GM19239 (cell line): Measurements from ENCODE around the gene PHTF2.

Experiments
- DNase-seq: peaks from one replicate; pipeline ENCODE4 v3.0.0; 2011; ENCODE audit warnings: low spot score; ENCODE audit not compliant: insufficient read length
- FAIRE-seq: peaks from 2 replicates; lab custom pipeline; 2011; peaks lifted over from hg19 to GRCh38; lab: Jason Lieb, UNC

The PHTF2 gene

DNA sequence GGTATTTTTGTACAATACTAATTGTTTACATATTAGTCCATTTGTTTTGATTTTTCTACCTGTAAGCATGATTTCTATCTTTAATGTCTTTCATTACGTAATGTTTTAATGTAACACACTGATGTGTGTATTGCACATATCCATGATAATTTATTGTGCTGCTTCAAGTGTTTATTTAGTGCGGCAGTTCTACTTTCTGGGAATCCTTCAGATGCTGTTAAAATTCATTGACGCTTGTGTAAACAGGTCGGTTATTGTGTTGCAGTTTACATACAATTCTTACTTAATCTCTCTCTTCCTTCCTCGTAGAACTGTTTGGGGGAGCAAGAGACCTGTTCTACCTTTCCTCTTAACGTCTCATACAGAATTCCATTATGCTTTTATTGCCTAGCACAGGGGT lies 7.2 kb upstream of the PHTF2 start:
- DNase-seq = no peak
- no peak for FAIRE-seq

DNA sequence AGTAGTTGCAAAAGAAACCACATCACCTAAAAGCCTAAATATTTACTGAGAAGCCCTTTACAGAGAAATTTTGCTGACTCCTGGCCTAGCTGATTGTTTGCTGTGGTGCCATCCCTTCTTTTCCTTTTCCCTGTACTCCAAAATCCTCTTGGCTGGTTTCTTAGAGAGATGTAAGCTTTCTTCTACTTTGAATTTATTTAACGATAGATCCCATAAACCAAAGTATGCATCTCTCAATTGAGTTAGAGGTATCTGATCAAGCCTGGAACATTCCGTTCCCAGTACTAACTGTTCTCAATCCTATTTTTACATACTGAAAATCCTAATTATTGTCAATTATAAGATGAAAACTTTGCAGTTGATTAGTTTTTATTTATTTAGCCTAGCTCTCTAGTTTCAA lies 6.6 kb upstream of the PHTF2 start:
- no peak for FAIRE-seq

DNA sequence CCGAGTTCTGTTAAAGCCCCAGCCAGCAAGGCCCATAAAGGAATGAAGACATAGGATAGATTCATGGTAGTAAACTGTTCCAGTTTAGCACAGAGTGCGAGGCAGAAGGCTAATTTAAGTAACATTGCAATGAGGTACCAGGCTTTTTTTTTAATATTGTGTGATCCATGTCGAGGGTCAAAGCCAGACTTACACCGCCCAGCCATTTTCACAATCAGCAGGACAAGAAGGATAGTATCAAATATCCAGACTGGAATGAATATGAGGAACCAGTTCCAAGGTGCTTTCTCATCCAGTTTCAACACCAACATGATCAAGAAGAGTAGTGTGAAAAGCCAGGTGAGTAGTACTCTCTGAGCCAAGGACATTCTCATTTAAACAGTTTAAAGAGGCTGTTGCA lies 4.6 kb upstream of the PHTF2 start:
- DNase-seq (no peak), FAIRE-seq (no peak)

More for the DNA sequence above, 6.6 kb upstream of the PHTF2 start:
- no peak for DNase-seq

DNA sequence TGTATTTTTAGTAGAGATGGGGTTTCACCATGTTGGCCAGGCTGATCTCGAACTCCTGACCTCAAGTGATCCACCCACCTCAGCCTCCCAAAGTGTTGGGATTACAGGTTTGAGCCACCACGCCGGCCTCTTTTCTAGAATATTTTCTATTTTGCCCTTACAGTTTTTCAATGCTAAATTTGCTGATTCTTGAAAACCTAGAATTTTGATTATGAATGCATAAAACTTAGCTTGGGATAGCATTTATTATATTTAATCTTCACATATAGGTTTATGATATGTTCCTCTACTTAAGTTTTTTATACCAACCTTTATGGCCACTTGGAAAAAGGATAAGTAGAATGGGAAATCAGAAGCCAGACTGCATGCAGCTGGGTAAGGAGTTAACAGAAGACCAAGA lies 2.5 kb upstream of the PHTF2 start:
- FAIRE-seq (no peak), DNase-seq (no peak)

DNA sequence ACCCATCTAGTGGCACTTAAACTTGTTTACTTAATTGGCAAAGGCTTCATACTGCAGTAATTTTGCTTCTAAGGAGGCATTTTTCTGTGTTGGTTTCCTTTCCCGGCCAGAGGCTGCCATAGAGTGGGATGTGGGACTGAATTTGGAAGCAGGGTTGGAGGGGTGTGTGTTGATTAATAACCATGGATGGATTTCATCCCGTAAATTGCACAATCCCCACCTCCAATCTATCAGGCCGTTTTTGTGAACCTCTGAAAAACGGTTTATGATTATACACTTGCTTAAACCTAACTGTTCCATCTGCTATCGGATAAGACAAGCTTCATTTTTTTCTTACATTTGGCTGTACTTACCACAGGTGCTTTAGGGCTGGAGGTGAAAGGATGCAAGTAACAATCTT lies 1.6 kb upstream of the PHTF2 start:
- DNase-seq (no peak), FAIRE-seq (no peak)

DNA sequence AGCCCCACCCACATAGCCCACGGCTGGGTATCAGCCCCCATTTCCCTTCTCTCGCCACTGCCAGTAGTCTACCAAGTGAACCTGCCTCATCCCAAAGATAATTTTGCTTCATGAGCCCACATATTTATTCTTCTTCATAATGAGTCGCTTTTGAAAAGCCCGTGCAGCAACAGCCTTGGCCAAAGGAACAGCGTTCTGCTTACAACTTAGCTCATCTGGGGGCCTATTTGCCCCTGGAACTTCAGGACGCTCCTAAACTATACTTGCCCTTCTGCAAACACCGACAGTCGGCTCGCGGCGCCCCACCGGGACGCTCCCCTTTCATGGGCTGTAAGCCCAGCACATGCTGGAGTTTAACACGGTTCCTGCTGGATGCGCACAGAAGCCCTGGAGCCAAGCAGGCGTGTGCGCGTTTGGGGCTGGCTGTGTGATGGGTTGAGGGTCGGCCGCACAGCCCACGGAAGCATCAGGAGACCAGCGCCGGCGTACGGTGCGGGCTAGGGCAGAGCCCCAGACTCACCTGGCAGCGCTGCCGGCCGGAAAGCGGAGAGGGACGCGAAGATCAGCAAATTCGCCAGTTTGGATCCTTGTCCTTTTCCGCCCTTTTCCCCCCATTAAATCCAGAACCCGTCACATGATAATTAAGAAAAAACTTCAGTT lies 709 bp upstream of the PHTF2 start:
- DNase-seq (no peak), FAIRE-seq (no peak)

DNA sequence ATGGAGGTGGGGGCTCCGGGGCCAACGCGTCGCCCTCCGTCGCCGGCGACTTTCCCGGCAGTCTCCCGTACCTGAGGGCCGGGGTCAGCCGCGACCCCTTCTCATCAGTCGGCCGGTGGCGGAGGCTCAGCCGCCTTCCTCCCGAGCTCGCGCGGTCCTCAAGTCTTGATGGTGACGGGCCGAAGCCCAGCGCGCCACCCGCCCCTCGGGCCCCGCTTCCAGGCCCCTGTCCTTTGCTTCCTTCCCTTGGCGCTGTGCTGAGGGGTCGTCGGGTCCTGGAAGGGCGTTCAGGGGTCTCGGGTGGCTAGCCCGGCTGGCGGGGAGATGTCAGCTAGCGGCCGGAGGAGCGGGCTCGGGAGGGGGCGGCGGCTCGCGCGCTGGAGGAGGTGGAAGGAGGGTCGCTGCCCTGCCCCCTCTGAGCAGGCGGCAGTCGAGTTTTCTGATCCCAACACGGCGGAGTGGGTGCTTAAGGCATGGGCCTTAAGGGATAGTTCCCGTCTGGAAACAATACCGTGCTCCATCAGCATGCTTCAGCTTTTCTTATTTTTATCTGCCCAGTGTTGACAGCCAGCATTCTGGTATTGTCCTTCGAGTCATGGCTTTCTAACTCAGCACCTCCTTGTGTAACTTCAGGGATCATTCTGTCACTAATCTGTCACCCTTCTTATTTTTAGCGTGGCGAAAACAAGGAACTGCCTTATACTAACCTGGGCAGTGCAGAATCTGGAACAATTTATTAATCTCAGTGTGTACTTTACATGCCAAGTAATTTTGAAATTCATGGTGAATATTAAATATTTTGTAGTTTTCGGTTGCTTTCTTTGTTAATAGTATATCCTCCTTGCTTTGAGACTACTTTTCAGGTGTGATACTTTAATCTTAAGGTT lies 748 bp downstream of the PHTF2 start:
- DNase-seq = no peak
- peak; percentile 53 for FAIRE-seq

DNA sequence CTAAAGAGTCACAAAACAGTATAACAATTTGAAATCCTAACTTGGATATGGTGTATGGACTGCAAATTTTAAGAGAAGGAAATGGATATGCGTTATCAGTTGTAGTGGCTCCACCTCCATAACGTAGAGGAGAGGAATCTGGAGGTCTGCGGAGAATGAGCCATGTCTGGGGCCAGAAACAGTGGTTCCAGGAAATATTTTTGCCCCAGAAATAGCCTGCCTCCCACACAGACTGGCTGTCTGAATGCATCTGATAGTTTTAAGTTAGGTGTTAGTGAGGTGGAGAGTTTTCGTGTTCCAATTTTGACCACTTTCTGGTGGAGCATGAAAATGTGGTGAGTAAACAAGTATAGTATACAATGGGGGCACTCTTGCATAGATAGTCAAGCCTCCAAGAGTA lies 1.6 kb downstream of the PHTF2 start:
- peak; percentile 91 for FAIRE-seq

DNA sequence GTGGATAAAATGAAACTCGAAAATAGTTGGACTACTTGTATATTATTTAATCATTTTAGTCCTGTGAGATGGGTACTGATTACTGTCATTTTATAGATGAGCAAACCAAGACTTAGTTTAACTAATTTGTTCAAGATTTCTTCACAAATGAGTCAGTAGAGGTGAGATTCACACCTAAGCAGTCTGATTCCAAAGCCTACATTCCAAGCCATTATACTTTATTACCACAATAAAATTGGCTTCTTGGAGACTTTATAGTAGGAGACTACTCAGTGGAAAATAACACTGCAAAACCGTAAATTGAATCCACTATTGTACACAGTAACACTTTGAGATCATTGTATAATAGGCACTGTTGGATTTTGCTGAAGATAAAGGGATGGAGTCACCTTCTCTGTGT lies 2.2 kb downstream of the PHTF2 start:
- FAIRE-seq = no peak
- DNase-seq = no peak

More for the DNA sequence above, 1.6 kb downstream of the PHTF2 start:
- DNase-seq = no peak

DNA sequence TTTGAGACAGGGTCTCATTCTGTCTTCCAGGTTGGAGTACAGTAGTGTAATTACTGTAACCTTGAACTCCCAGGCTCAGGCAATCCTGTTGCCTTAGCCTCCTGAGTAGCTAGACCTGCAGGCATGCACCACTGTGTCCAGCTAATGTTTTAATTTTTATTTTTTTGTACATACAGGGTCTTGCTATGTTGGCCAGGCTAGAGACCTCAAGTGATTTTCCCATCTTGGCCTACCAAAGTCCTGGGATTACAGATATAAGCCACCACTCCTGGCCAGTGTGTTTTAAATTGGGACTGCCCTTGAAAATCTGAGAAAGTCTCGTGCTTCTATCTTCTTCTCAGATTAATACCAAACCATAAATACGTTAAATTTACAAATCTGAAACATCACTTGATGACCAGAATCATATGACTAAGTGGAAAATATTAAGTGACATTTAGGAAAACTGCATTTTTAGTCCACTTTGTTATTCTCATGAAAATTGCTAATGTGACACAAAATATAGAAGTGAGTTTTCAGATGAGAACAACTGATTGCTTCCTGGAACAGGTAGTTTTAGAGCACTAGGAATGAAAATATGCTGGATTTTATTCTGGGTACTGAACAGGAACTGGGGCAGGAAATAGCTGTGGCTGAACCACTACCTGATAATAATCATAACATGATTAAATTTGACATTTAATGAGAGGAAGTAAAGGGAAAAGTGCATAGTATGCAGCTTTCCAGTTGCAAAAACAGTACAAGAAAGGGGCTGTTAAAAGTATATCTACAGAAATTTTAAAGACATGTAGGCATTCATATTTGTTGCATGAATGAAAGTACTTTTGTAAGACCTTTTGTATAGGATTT lies 4.2 kb downstream of the PHTF2 start:
- FAIRE-seq (peak; percentile 8), DNase-seq (no peak)

DNA sequence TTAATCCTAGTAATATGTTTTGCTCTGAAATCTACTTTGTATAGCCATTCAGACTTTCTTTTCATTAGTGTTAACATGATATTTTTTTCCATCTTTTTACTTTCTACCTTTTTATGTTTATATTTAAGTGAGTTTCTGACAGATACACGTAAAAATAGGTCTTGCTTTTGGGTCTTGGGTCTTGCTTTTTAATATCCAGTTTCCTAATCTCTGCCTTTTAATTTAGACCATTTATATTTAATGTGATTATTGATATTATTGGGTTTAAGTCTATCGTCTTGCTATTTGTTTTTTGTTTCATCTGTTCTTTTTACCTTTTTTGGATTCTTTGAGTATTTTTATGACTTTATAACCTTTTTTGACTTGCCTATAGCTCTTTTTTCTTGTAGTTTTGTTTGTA lies 7.9 kb downstream of the PHTF2 start:
- no peak for FAIRE-seq
- DNase-seq = no peak

DNA sequence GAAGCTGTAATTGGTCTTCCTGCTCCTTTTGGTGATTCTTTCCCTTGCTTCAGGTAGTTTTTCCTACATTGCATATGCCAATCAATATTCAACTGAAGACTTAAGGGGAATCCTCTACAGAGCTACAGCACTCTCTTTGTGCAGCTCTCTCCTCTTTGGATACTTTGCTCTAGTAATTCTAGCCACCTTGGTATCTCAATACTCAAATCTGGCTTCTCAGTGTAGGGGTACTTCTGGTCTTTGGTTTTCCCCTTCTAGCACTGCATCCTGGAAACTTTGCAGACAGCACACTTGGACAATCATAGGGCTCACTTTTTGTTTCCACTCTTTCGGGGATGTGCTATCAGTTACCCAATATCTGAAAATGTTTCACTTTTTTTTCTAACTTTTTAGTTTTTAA lies 9.9 kb downstream of the PHTF2 start:
- DNase-seq (no peak), FAIRE-seq (no peak)

DNA sequence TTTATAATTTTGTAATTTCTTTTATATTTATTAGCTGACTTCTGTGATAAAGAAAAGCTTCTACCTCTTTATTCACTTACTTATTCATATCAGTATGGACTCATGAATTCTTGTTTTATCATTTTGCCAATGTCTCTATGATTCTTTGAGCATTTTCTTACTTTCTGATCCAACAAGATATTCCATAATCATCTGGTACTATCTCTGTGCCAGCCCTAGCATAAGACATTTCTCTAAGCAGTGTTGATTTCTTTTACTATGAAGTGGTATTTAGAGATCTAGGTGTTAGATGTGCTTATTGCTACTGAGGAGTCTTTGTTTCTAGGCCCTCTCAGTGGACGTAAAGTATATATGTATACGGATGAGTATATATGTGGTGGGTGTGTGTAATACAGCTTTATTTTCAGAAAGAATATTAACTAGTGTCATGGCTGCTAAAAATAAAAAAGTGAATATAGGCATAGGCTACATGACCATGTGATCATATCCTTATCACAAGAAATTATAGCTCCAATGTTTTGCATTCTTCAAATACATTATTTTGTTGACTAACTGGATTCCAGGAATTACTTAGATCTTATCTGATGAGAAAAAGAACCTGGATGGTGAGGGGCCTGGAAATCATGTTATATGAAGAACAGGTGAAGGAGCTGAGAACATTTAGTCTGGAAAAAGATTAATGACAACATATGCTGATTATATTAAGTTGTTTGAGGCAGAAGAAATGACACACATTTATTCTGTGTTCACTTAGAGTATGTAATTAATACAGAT lies 13.1 kb downstream of the PHTF2 start:
- FAIRE-seq (peak; percentile 68), DNase-seq (no peak)

DNA sequence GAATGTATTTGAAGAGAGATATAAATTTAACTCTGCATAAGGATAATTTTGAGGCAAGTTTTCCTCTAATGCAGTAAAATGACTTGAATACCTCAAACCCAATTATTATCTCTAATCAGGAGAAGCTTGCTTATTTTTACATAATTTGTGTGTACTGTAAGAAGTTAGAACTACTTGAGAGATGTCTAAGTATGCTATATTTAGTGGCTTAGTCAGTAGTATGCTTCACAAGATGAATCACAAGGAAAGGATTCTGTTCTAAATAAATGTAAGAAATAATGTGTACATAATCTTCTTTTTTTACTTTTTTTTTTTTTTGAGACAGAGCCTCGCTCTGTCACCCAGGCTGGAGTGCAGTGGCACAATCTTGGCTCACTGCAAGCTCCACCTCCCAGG lies 13.7 kb downstream of the PHTF2 start:
- no peak for DNase-seq
- FAIRE-seq = no peak

DNA sequence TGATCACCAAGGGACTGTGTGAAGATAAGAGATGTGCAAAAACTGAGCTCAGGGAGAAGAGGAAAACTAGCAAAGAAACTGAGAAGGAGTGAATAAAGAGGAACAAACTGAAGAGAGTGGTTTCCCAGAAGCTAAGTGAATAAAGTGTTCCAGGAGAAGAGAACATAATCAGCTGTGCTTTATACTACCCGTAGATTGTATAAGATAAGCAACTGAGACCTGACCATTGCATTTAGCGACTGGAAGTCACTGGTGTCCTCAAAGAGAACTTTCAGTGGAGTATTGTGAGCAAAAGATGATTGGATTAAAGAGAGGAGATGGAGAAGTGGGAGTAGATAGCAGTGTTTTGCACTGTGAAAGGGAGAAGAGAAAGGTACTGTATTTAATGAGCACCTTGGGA lies 14.6 kb downstream of the PHTF2 start:
- no peak for DNase-seq
- no peak for FAIRE-seq

DNA sequence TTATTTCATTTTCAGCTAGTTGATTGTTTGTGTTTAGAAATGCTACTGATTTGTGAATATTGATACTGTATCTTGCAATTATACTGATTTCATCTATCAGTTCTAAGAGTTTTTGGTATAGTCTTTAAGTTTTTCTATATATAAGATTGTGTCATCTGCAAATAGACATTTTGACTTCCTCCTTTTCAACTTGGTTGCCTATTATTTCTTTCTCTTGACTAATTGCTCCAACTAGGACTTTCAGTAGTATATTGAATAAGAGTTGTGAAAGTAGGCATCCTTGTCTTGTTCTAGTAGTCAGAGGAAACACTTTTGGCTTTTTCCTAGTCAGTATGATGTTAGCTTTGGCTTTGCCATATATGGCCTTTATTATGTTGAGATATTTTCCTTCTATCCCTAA lies 20.4 kb downstream of the PHTF2 start:
- no peak for DNase-seq
- FAIRE-seq = no peak

DNA sequence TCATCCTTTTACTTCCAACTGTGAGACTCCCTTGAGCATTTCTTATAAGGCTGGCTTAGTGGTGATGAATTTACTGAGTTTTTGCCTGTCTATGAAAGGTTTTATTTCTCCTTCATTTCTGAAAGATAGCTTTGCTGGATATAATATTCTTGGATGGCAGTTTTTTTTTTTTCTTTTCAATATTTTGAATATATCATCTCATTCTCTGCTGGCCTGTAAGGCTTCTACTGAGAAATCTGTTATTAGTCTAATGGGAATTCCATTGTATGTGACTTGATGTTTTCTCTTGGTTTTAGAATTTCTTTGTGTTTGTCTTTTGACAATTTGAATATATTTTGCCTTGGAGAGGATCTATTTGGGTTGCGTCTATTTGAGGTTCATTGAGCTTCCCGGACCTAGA lies 22.4 kb downstream of the PHTF2 start:
- no peak for DNase-seq
- FAIRE-seq = no peak

DNA sequence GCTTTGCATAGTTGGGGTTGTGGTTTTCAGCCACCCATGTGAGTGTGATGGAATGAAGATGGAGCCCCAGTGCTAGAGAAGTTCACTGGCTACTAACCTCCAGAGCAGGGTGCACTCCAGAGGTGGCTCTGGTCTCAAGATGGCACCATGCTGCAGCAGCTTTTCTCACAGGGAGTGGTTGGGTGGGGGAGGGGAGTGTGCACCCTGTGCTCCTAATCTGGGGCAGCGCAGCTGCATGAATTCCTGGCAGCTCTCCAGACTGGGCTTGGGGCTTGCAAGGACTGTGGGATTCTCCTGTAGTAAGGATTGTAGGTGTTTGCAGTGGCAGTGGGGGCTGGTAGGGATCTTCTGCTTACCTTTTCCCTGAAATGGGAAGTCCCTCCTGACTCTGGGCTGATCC lies 23.7 kb downstream of the PHTF2 start:
- no peak for DNase-seq
- FAIRE-seq = no peak

DNA sequence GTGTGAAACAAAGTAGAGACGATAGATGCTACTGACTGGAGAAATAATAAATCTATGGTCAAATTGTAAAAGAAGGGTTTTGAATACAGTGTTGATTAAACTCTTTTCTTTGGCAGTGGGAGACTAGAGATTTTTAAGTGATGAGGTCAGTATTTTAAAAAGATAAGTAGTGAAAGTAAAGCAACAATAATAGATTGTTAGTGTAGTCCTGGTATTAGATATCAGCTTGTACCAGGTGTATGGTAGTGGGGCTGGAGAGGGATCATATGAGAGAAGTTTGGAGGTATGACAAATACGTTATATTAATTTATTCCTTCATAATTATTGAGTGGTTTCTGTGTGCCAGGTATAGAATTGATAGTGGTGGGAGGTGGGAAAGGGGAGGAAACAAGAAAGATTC lies 25.2 kb downstream of the PHTF2 start:
- no peak for DNase-seq
- FAIRE-seq = peak; percentile 56

DNA sequence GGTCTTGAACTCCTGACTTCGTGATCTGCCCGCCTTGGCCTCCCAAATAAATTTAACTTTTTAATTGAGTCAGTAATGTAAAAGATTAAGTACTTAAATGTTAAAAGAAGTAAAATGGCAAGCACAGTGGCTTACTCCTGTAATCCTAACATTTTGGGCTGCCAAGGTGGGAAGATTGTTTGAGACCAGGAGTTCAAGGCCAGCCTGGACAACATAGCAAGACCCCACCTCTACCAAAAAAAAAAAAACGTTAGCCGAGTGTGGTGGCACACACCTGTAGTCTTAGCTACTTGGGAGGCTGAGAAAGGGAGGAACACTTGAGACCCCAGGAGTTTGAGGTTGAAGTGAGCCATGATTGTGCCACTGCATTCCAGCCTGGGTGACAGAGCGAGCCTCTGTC lies 26.1 kb downstream of the PHTF2 start:
- no peak for FAIRE-seq
- no peak for DNase-seq
